GM18505 (cell line): ENCODE results near the gene PEX14.

Experiments
- ATAC-seq: cut with Tn5 transposase; IDR thresholded peaks from one replicate; pipeline ENCODE4 v1.9.1; 2021; ENCODE audit not compliant: unreplicated experiment
- POLR2A ChIP-seq: IDR thresholded peaks from 4 replicates; pipeline ENCODE4 v1.6.1; 2011; ENCODE audit warnings: borderline replicate concordance; ENCODE audit not compliant: insufficient read depth, insufficient read length; ENCODE audit errors: extremely low read depth

Gene PEX14

GRCh38 chr1:10646347-10646861, 171.7 kb downstream of the PEX14 start:
- ATAC-seq, result no peak
- TF ChIP-seq POLR2A, result no peak

GRCh38 chr1:10647414-10648170, 172.8 kb downstream of the PEX14 start:
- no peak for TF ChIP-seq POLR2A
- no peak for ATAC-seq

GRCh38 chr1:10648689-10649516, 174.2 kb downstream of the PEX14 start:
- ATAC-seq, result no peak
- TF ChIP-seq POLR2A, result no peak

- TF ChIP-seq POLR2A, result no peak
- no peak for ATAC-seq
Measured at GRCh38 chr1:10649517-10650201, 174.9 kb downstream of the PEX14 start.

- ATAC-seq, result no peak
- TF ChIP-seq POLR2A, result no peak
Measured at GRCh38 chr1:10650556-10651388, 176.0 kb downstream of the PEX14 start.

- TF ChIP-seq POLR2A, result no peak
- ATAC-seq, result no peak
Measured at GRCh38 chr1:10651389-10651766, 176.6 kb downstream of the PEX14 start.

GRCh38 chr1:10651793-10652192, 177.0 kb downstream of the PEX14 start:
- ATAC-seq, result no peak
- TF ChIP-seq POLR2A, result no peak

GRCh38 chr1:10652626-10653025, 177.9 kb downstream of the PEX14 start:
- no peak for TF ChIP-seq POLR2A

GRCh38 chr1:10653370-10654125, 178.8 kb downstream of the PEX14 start:
- TF ChIP-seq POLR2A, result no peak
- no peak for ATAC-seq

More at GRCh38 chr1:10652626-10653025, 177.9 kb downstream of the PEX14 start:
- no peak for ATAC-seq

GRCh38 chr1:10655002-10655401, 180.3 kb downstream of the PEX14 start:
- no peak for TF ChIP-seq POLR2A
- no peak for ATAC-seq

GRCh38 chr1:10656431-10656830, 181.7 kb downstream of the PEX14 start:
- no peak for ATAC-seq
- TF ChIP-seq POLR2A, result no peak
